Activated CD4-positive, alpha-beta T cell treated with anti-CD3 and anti-CD28 coated beads for 4 hours (primary cell): ENCODE data around the gene SH3RF2.
"Not testable (repeated sequence)": the region's sequence is repeated elsewhere in the genome, so short reads cannot be mapped to it uniquely, and the experiment has no call there.

Experiments used
- DNase-seq, 2 donors: peaks; one replicate each; pipeline ENCODE4 v3.0.0-alpha.2; 2020

SH3RF2 gene

GRCh38 chr5:146010447-146010846, 74.1 kb downstream of the SH3RF2 start:
- not testable (repeated sequence) for DNase-seq

- DNase-seq = no peak
Observed at GRCh38 chr5:146013761-146014160, 77.4 kb downstream of the SH3RF2 start.

- no peak for DNase-seq
Observed at GRCh38 chr5:146015001-146015400, 78.6 kb downstream of the SH3RF2 start.

- no peak for DNase-seq
Observed at GRCh38 chr5:146016764-146017484, 80.5 kb downstream of the SH3RF2 start.

- no peak for DNase-seq
Observed at GRCh38 chr5:146018514-146019375, 82.4 kb downstream of the SH3RF2 start.

- no peak for DNase-seq
Observed at GRCh38 chr5:146020100-146020499, 83.7 kb downstream of the SH3RF2 start.

- no peak for DNase-seq
Observed at GRCh38 chr5:146024034-146024433, 87.7 kb downstream of the SH3RF2 start.

- DNase-seq = no peak
Observed at GRCh38 chr5:146025114-146025680, 88.8 kb downstream of the SH3RF2 start.

- DNase-seq = no peak
Observed at GRCh38 chr5:146025681-146026080, 89.3 kb downstream of the SH3RF2 start.

GRCh38 chr5:146026307-146027010, 90.1 kb downstream of the SH3RF2 start:
- no peak for DNase-seq

GRCh38 chr5:146027751-146028150, 91.4 kb downstream of the SH3RF2 start:
- no peak for DNase-seq

- no peak for DNase-seq
Observed at GRCh38 chr5:146032911-146033310, 96.5 kb downstream of the SH3RF2 start.

GRCh38 chr5:146034127-146034526, 97.7 kb downstream of the SH3RF2 start:
- no peak for DNase-seq

- DNase-seq = no peak
Observed at GRCh38 chr5:146034605-146035004, 98.2 kb downstream of the SH3RF2 start.

GRCh38 chr5:146039420-146039819, 103.0 kb downstream of the SH3RF2 start:
- no peak for DNase-seq

- no peak for DNase-seq
Observed at GRCh38 chr5:146040527-146040926, 104.1 kb downstream of the SH3RF2 start.

- DNase-seq = no peak
Observed at GRCh38 chr5:146041180-146041789, 104.9 kb downstream of the SH3RF2 start.

GRCh38 chr5:146042628-146043279, 106.4 kb downstream of the SH3RF2 start:
- DNase-seq = no peak

- no peak for DNase-seq
Observed at GRCh38 chr5:146043722-146044121, 107.3 kb downstream of the SH3RF2 start.

GRCh38 chr5:146047396-146047795, 111.0 kb downstream of the SH3RF2 start:
- DNase-seq = no peak

- no peak for DNase-seq
Observed at GRCh38 chr5:146048994-146049703, 112.8 kb downstream of the SH3RF2 start.

- DNase-seq = no peak
Observed at GRCh38 chr5:146049704-146050026, 113.3 kb downstream of the SH3RF2 start.
